Non-pigmented ciliary epithelial cell (primary cell): ENCODE measurements around the gene SCGB2A2.

Experiments used
- DNase-seq: peaks from one replicate; pipeline ENCODE4 v3.0.0-alpha.2; 2010; ENCODE audit warnings: low read depth

The SCGB2A2 gene

DNA sequence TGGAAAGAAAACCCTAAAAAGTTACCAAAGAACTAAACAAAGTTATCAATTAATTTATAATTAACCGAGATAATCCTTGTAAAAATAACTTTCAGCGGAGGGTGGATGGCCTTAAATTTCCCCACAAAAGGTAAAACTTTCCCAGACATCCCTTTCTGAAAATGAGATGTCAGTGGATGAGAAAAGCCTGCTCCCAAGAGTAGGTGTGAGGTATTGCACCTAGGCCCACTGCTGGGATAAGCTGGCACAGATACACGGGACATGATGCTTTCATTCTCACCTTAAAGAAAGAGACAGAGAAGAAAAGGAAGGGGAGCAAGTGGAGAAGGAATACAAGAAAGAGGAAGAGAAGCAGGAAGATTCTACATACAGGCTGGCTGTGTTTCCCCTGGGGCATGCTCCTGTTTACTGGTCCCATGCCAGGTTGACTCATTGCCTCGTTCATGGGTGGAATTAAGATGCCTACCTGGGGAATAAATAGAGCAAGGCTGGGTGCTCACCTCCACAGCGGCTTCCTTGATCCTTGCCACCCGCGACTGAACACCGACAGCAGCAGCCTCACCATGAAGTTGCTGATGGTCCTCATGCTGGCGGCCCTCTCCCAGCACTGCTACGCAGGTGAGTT, at the start of gene SCGB2A2:
Gene SCGB2A2 (plus strand): TSS at position 505 of the 625 bp plus-strand sequence. CDS start 59 bp downstream, at position 564.
- no peak for DNase-seq

DNA sequence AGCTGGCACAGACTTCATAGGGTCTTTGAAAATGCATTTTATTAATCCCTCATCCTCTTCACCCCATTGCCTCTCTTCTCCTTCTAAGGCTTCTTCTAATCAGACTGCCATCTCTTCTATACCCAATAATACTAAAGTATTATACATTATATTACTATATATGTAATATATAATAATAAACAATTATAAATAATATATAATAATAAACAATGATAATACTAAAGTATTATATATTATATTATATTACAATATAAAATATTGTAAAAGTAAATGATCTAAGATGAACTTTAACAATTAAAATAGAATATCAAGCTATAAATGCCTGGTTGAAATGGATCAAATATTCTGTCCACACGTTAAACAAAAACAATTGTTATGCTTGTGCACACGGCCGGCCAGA, 48.5 kb upstream of the SCGB2A2 start:
- no peak for DNase-seq

DNA sequence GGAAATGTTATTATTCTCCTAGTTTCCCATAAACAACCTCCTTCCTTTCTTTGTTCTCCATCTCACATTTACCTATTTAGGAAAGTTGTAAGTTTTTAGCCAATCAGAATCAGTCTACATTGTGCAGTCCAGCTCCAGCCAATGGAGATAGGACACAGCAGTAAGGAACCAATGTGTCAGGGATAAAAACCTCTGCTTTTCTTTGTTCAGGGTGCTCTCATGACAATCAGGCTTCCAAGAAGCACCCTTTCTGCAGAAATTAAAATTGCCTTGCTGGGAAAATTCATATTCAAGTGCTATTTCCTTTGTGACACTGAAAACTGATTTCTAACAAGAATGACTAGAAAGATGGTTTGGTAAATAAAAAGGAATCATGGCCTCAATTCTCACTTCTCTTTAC, 46.9 kb upstream of the SCGB2A2 start:
- no peak for DNase-seq

DNA sequence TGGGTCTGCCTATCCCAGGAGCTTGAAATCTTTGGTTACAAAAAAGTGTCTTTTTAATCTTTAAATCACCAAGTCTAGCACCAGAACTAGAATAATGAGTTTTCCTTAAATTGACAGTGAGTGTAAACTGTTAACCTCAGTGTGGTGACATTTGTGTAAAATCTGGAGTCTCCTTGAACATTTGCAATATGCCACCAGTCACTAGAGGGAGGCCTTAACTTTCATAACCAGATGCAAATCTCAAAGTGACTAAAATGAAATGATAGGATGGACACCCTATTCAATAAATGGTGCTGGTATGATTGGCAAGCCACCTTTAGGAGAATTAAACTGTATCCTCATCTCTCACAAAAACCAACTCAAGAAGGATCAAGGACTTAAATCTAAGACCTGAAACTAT, 36.2 kb upstream of the SCGB2A2 start:
- DNase-seq, result no peak

DNA sequence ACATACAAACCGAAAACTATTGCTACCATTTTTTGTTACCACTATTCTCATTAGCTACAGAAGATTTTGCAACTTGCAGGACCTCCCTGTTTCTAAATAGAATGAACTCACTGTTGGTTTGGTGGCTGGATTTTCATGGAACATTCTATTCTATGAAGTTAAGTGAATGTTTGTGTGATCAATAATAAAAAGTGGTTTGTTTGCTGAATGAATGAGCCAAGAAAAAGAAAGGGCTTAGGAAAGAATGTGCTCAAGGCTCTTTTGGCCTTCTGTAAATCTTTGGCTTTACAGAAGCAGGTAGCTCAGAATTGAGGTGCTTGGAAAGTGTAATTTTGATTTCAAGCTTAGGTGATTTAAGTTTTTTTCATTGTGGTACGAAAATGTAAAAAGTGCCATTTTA, 33.8 kb upstream of the SCGB2A2 start:
- no peak for DNase-seq

DNA sequence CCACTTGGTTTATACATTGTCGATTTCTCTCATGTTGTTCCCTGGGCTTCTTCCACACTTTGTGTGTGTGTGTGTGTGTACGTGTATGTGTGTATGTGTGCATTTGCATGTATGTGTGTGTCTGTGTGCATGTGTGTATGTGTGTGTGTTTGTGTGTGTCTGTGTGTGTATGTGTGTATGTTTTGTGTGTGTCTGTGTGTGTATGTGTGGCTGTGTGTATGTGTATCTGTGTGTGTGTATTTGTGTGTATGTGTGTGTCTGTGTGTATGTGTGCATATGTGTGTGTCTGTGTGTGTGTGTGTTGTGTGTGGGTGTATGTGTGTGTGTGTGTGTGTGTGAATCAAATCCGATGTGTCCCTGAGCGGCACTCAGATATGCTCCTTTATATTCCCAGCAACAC, 32.5 kb upstream of the SCGB2A2 start:
- DNase-seq, result no peak

DNA sequence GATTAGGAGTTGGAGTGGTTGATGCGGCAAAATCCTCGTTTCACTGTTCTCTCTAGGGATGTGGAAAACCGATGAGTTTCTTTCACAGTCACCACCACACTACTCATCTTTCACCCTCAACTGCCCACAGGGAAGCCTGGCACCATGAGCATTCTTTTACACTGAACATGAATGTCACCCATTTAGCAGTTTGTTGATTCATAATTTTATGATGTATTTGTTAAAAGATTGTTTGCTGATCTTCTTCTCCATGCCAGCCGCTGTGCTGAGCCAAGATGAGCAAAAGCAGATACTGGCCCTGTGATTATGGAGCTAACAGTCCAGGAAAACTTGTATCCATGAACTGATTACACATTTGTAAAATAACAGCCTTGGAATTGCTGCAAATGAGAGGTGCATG, 31.8 kb upstream of the SCGB2A2 start:
- DNase-seq, result no peak

DNA sequence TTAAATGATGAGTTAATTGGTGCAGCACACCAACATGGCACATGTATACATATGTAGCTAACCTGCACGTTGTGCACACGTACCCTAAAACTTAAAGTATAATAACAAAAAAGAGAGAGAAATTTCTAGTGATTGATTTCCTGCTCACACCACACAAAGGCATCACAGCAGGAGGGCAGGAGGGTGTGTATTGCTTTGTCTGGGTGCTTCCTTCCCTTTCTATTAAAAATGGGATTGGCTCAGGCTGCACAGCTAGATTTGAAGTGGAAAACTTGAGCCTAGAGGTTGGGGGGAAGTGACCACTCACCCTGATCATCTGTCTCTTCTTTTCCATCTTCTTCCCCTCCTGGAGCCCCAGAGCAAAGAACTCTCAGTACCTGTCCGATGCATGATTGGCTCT, 28.9 kb upstream of the SCGB2A2 start:
- DNase-seq, result no peak

DNA sequence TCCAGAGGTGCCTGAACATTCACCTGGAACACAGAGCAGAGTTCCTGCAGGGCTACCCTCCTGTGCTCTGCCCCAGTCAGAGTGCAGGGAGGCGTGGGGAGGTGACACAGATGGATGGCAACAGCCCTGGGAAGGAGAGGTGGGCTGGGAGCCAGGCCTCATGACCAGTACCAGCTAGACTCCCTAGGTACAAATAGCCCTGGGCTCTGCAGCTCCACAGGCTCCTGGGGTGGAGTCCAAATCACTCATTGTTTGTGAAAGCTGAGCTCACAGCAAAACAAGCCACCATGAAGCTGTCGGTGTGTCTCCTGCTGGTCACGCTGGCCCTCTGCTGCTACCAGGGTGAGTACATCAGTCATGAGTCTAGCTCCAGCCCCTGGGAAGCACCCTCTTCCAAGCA, 27.9 kb upstream of the SCGB2A2 start, which contains the start of gene SCGB1D2:
Gene SCGB1D2 (plus strand): TSS at position 219 of the 400 bp plus-strand sequence. CDS start 69 bp downstream, at position 288.
- DNase-seq, result no peak

DNA sequence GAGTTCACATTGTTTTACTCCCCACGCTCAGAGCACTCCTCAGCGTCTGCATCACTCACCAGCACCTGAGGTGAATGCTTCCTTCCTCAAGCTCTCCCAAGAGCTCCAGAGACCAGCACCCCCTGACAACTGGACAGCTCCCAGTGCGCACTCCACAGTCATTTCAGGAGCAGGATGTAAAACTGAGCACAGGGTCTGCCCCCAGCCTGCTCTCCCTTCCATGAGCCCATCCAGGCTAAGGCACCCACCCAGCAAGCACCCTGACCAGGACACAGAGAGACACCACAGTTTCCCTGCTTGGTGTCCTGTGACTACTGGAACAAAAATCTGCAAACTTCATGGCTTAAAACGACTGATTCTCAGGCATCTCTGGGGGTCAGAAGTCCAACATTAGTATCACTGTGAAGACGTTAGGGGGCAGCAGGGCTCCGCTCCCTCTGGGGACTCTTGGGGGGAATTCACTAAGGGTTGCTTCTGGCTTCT, 24.6 kb upstream of the SCGB2A2 start:
- no peak for DNase-seq

DNA sequence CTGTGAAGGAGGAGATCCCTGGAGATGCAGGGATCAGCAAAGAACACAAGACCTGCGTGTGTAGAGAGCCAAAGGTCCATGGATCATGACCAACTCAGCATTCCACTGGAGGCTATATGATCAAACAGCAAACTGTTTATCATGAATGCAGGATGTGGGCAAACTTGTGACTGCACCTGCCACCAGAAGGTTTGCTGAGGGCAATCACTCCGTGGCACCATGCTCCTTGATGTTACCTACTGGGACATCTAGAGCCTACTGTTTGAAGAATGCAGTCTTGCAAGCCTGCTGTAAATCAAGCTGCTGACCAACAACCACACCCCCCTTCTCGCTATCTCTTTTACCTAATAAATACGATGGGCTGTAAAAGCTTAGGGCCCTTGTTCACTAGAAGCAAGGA, 18.3 kb upstream of the SCGB2A2 start:
- no peak for DNase-seq

DNA sequence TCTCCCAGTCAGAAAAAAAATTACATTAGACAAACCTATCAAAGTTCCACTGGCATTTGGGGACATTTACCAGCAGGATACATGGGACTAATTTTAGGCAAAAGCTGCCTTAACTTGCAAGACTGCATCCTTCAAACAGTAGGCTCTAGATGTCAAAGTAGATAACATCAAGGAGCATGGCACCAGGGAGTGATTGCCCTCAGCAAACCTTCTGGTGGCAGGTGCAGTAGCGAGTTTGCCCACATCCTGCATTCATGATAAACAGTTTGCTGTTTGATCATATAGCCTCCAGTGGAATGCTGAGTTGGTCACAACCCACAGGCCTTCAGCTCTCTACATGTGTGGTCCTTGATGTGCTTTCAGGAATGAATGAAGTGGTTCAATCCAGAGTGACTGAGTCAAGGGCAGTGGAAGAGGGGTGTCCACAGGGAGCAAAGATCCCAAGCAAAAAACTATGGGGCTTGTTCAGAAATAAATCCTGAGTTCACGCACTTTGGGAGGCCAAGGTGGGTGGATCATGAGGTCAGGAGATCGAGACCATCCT, 15.9 kb upstream of the SCGB2A2 start:
- no peak for DNase-seq

DNA sequence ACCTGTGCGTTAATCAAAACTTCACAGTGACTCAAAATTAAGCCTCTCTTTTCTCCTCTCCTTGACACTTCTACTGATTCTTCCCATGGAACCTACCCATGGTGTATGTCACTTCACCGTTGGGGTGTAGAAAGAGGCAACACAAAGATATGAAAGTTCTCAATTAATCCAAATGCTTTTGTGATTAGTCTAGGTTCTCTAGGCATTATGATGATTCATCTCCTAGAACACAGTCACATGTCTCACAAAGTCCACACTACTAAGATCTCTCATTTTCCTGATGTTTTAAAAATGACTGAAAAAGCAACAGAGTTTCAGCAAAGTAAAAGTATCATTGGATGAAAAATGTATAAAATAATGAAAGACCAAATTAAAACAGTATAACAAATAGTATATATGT, 13.7 kb upstream of the SCGB2A2 start:
- no peak for DNase-seq

DNA sequence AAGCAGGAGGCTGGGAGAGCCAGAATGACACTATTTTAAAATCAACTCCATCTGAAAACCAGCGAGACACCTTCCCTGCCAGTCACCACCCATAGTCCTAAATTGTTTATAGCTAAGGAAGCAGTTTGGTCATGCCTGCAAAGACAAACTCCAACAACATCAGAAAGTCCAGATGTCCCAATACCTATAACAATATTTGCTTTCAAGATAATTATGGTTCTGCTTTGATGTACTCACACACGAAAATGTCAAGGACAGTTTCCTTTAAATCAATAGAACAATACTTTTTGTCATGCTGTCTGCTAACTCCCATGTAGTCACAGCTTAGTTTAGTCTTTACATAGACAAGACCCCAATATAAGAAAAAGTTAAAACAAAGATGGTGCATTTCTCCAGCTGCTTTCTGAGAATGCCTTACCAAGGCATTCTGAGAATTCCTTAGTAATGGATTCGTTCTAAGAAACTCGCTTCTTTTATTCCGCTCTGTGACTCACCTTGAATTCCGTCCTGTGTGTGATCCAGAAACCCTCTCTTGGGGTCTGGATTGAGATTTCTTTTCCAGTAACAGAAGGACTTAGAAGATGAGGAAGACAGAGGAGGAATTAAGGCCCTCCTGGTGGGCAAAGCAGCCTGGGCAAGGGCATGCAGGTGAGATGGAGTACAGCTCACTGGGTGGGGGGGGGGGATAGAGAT, 9.6 kb upstream of the SCGB2A2 start:
- DNase-seq, result no peak

DNA sequence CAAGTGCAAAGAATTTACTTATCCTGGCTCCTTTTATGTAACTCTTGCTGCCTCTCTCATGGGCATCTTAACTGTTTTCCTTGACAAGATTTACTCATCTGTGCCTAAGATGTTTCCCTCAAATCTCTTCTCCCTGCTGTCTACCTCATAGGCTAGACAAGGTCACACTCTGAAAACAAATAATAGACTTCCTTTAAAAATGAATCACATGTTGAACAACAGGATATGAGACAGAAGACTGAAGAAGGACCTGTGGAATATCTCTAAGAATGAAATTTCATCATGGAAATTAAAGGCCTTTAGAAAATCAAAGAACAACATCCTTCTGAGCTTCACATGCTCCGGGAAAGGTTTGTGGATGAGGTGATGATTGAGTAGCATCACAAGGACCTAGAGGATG, 6.0 kb upstream of the SCGB2A2 start:
- no peak for DNase-seq

DNA sequence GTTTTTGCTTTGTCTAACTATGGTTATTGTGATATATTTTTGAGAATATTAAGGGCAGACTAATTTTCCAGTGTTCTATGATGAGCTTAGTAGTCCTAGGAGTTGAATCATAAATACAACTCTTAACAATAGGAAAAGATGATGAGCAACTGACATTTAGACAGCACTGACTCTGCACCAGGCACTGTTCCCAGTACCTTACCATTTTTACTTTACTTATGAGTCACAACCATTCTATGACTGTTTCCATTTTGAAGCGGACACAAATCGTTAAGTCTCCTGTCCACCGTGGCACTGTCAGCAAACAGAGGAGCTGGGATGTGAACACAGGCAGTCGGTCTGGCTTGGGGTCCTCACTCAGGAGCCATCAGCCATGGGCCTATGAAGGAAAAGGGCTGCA, 3.4 kb upstream of the SCGB2A2 start:
- DNase-seq, result no peak

DNA sequence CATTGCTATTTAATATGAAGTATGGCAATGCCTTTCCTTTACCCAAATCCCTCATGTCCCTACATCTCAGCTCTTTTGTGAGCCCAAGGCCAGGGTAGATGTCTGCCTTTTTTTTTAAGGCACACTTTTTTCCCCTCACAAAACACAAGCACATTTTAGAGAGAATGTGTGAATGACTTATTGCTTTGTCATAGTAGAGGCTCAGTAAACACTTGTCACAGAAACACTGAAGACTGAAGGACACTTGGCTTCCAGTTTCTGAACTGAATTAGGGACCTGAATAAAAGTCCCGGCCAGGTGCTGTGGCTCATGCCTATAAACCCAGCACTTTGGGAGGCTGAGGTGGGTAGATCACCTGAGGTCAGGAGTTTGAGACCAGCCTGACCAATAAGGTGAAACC, 2.9 kb upstream of the SCGB2A2 start:
- DNase-seq, result no peak

DNA sequence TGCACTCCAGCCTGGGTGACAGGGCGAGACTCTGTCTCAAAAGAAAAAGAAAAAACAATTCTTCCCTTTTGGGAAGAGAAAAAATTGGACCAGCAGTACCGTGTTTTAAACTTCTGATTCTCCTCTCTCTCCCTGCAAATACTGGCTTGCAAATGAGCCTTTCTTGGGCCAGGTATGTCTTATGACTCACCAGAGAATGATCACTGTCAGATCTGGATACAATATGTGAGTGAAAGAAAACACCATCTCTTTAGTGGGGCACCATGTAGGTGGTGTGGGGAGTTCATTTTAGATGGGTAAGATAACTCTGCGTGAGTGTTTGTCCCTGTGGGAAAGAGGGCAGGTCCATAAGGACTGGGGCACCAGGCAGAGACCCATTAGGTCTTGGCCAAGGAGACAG, 2.4 kb upstream of the SCGB2A2 start:
- no peak for DNase-seq

DNA sequence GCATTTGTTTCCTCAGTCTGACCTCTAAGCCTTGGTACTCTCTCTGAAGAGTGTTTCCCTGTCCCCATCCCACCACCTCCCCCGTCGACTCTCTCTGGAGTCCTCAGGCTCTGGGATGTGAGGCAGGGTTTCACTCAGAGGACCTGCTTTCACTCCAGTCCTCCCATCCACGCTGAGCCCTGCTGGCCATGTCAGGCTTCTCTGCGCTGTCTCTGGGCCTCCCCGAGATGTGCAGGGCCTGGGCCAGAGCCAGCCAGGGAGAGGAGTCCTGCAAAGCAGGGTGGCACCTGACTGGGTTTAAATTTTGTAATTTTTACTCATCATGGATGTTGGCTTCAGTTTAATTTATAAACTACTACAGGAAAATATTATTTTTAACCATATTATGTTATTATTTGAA, 3.3 kb downstream of the SCGB2A2 start:
- no peak for DNase-seq

DNA sequence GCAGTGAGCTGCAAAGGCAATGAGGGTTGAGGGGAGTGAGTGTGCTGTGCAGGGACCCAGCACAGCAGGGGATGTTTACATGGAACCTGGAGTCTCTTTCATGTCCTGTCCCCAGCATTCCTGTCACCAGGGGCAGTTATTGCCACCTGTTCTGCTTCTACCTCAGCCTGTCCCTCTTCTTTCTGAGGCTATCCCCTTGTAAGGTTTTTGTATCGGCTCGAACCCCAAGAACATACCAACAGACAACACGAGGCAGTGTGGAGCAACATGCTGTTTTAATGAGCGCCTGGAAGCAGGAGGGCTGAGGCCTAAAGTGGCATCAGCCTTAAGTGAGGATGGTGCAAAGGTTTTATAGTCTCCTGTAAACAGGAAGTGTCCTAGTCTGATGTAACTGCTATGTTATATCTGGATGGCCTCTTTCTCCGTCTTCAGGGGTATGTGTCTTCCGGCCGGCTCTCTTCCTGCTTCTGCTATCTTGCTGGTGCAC, 3.9 kb downstream of the SCGB2A2 start:
- no peak for DNase-seq

DNA sequence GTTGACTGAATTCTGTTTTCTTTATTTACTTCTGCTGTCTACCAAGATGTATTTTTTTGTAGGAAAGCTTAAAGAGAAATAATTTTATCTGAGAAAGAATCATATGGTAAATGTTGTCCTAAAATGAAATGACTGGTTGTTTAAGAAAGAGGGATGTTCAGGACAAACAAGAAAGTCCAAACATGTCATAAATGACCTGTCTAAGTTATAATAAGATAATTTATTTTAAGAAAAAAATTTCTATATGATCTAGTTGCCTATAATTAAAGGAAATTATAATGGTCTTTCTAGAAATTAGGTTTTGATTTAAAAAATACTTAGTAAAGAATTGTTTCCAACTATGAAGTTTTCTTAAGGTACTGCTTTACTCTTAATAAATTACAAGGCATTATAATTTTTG, 10.5 kb downstream of the SCGB2A2 start:
- no peak for DNase-seq

DNA sequence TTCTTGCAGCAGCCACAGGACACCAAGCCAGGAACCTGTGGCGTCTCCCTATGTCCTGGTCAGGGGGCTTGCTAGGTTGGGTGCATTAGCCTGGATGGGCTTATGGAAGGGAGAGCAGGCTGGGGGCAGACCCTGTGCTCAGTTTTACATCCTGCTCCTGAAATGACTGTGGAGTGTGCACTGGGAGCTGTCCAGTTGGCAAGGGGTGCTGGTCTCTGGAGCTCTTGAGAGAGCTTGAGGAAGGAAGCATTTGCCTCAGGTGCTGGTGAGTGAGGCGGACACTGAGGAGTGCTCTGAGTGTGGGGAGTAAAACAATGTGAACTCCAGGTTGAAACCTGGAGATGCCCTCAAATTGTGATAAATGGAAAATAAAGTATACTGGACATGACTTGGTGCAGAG, 25.5 kb downstream of the SCGB2A2 start:
- DNase-seq, result no peak

DNA sequence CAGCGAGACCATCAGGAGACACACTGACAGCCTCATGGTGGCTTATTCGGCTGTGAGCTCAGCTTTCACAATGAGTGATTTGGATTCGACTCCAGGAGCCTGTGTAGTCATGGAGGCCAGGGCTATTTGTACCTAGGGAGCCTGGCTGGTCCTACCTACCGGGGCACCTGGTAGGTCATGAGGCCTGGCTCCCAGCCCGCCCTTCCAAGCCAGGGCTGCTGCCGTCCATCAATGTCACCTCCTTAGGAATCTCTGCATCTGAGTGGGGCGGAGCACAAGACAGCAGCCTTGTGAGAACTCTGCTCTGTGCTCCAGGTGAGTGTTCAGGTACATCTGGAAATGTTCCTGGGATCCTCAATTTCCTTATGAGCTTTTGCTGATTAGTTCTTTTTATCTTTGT, 29.0 kb downstream of the SCGB2A2 start, which contains the start of gene SCGB1D4:
Gene SCGB1D4 (minus strand): TSS at position 101 of the 400 bp plus-strand sequence. CDS start 65 bp downstream, at position 36.
- no peak for DNase-seq
